HFF-Myc (cell line): ENCODE data around the gene FBXO22.

Source experiments
- DNase-seq: peaks from one replicate; pipeline ENCODE4 v3.0.0-alpha.2; 2011; ENCODE audit warnings: low read depth; ENCODE audit errors: extremely low read depth
- H3K4me3 ChIP-seq: replicated peaks from 2 replicates; pipeline ENCODE4 v1.5.1; 2011; ENCODE audit warnings: low read depth, mild to moderate bottlenecking, control low read depth, low read length
- CTCF ChIP-seq: IDR thresholded peaks from 2 replicates; pipeline ENCODE4 v1.5.1; 2012; ENCODE audit warnings: mild to moderate bottlenecking, low read depth, low read length, control low read depth; ENCODE audit errors: missing control alignments

FBXO22 gene

GRCh38 chr15:75926931-75927330 is 23.3 kb downstream of the FBXO22 start:
- H3K4me3 ChIP-seq: no peak overlapping the region
- no peak for TF ChIP-seq CTCF
- no peak for DNase-seq

GRCh38 chr15:75927601-75928000 is 23.9 kb downstream of the FBXO22 start:
- TF ChIP-seq CTCF: no peak
- DNase-seq: no peak
- no peak overlapping the region for H3K4me3 ChIP-seq

- H3K4me3 ChIP-seq: no peak overlapping the region
- peak; percentile 41 for TF ChIP-seq CTCF
- no peak for DNase-seq
These were observed 25.3 kb downstream of the FBXO22 start for GRCh38 chr15:75928680-75929608.

- DNase-seq: no peak
- no peak for TF ChIP-seq CTCF
- no peak overlapping the region for H3K4me3 ChIP-seq
These were observed 26.3 kb downstream of the FBXO22 start for GRCh38 chr15:75929799-75930565.

GRCh38 chr15:75930866-75931265 is 27.2 kb downstream of the FBXO22 start:
- DNase-seq: no peak
- no peak overlapping the region for H3K4me3 ChIP-seq
- TF ChIP-seq CTCF: no peak

GRCh38 chr15:75942464-75942863 is 38.8 kb downstream of the FBXO22 start:
- no peak overlapping the region for H3K4me3 ChIP-seq
- no peak for DNase-seq
- TF ChIP-seq CTCF: no peak
